22Rv1 (cell line): Measurements from ENCODE around the gene FOXP1.

Source experiments
- H3K27ac ChIP-seq: fragments of 450-650 bp; 2 replicates; pipeline ENCODE4 v1.5.1; 2017
- ZFX ChIP-seq: fragments of 450-650 bp; IDR thresholded peaks from 2 replicates; pipeline ENCODE4 v1.6.1; 2017; ENCODE audit warnings: antibody characterized with exemption, borderline replicate concordance
- TF ChIP-seq, protein P1 (sequence below): fragments of 450-650 bp; IDR thresholded peaks from 2 replicates; pipeline ENCODE4 v1.5.1; 2017; ENCODE audit warnings: mild to moderate bottlenecking

FOXP1 gene

DNA sequence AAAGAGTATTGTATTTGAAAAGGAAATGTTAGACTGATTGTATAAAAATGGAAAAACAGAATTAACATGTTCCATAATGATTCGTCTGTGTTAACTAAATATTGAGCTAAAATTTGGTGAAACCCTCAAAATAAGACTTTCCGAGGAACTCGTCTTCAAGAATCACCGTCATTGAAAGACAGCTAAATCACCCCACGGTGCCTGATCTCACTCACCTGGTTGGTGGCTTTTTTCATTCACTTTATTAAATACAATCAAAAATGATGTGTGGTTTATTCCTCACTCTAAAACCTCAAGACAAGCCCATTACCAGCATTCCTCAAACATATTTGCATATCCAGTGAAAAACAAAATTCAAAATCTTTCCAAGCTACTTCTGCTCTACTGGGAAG is 153.9 kb downstream of the FOXP1 start:
- no peak overlapping the region for H3K27ac ChIP-seq
- TF ChIP-seq, protein P1, sequence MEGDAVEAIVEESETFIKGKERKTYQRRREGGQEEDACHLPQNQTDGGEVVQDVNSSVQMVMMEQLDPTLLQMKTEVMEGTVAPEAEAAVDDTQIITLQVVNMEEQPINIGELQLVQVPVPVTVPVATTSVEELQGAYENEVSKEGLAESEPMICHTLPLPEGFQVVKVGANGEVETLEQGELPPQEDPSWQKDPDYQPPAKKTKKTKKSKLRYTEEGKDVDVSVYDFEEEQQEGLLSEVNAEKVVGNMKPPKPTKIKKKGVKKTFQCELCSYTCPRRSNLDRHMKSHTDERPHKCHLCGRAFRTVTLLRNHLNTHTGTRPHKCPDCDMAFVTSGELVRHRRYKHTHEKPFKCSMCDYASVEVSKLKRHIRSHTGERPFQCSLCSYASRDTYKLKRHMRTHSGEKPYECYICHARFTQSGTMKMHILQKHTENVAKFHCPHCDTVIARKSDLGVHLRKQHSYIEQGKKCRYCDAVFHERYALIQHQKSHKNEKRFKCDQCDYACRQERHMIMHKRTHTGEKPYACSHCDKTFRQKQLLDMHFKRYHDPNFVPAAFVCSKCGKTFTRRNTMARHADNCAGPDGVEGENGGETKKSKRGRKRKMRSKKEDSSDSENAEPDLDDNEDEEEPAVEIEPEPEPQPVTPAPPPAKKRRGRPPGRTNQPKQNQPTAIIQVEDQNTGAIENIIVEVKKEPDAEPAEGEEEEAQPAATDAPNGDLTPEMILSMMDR: no peak
- no peak for TF ChIP-seq ZFX

DNA sequence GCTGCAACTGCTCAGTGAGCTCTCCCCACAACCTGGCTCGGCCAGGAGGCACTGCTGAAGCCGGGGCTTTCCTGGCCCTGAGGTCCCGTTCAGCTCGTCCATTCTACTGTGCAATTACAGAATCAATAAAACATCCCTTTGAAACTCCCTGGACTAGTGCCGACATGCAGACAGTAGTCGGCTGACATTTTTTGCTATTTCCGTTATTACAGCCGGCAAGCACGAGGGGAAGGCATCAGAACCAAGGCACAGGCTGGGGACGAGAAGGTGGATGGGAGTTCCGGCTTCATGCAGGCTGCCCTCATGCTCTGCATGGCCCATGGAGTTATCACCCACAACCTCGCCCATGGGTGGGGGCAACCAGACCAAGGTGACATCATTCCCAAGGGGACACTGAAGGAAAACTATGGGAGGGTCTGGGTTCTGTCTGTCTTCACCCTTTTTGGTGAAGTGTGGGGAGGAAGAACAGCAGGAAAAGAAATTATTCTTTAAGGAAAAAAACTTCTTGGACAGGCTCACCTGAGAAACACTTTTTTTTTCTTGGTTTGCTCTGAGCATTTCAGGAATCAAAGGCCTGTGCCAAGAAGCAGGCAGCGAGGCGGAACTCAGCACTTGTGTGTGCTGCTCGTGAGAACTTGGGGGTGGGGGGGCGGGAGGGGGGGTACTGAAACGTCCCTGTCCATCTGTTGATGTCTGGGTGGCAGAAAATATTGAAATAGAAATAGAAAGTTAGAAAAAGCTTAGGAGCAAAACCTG is 154.5 kb downstream of the FOXP1 start:
- no peak overlapping the region for H3K27ac ChIP-seq

DNA sequence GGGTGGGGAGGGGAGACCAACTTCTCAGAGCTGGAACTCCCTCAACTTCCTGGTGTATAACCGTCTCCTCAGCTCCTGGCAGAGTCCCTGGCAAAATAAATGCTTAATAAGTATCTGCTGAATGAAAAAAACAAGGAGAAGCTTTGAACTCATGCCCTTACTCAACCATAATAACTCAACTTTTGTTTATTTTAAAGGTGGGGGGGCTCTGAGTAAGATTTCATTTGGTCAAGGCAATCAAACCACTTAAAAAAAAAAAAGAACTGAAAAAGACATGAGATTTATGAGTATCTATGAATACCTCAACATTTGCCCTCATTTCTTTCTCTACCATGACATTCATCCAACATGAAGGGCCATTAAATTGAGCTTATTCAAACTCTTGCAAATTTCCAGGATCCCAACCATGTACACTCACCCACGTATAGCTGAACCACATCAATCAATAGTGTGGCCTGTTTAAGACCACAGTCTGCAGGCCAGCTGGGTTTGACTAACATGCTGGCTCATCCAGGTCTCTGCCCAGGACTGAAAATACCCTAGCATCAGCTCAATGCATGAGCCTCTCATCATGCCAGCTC is 157.9 kb downstream of the FOXP1 start:
- no peak for TF ChIP-seq ZFX
- TF ChIP-seq, protein P1: no peak
- no peak overlapping the region for H3K27ac ChIP-seq

More for the DNA sequence above, 154.5 kb downstream of the FOXP1 start:
- TF ChIP-seq, protein P1: no peak
- no peak for TF ChIP-seq ZFX

DNA sequence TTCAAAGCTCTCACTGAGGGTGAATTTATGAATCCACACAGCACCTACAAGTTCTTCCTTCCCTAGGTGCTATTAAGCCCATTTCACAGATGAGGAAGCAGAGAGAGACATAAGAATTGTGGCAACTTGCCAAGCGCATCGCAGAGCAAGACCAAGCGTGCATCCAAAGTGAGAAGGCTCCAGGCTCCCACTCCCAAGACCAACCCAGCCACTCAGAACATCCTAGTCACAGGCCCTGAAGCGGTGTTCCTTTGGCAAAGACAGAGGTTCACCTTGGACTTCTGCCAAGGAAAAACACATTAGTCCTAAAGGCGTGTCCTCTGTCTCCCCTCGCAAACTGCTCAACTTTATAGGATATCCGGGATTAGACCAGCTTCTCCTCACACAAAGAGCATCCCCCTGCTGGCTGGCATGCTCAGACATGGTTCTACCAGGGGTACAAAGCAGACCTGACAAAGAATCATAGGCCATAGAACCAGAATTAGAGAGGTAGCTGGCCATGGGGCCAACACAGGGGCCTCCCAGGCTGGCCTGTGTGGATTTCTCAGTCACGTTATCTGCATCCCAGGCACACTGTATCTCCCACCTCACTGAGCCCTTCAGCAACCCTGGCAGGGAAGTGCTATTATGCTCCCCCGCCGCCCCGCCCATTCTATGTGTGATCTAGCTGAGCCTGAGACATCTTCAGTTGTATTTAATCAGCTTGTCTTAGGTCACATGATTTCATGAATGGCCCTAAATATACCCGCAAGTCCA is 160.2 kb downstream of the FOXP1 start:
- TF ChIP-seq ZFX: no peak
- TF ChIP-seq, protein P1: no peak
- H3K27ac ChIP-seq: 0 out of 2 replicates have a peak overlapping the region, but pooled peaks have one; percentile 20

DNA sequence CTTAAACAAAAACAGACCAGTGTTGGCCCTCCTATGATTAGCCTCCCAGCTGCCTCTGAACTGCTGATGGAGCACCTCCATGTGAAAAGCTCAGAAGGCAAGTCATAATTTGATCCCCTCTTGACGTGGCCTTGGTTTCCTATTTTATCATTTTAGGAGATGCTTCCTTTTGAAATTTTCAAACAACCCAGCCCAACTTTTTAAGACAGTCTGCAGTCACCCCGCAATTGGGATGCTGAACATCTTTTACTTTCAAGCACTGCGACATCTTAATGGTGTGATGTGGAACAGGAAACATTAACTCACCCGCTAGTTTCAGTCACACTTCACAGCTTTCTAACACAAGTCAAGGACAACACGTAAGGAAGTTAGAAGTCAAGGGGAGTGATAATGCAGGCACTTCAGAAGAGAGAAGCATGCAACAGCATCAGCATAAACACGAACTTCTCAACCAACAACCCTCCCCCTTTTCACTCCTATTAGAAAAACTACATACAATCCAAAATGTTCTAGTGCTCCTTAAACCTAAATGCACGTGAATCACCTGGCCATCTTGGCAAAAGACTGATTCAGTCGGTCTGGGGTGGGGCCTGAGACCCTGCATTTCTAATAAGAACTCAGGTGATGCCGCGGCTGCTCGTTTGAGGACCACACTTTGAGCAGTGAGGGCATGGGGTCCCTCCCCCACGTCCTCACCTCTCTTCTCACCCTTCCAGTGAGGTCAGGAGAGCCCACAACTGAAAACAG is 161.5 kb downstream of the FOXP1 start:
- no peak overlapping the region for H3K27ac ChIP-seq
- TF ChIP-seq, protein P1: no peak
- TF ChIP-seq ZFX: no peak

DNA sequence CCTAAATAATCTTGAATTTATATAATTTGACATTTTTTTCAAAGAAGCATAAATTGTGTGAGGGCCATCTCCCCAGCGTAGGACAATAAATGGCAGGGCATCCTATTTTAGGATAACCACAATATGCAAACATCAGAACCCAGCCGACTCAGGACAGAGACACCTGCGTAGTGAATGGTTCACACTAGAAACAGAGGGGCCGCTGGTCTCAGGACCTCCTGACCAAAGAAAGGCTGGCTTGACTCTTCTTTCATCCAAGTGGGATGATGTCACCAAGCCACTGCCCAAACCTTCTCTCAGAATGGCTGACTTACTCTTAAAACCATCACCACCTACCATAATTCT is 162.1 kb downstream of the FOXP1 start:
- no peak for TF ChIP-seq ZFX
- TF ChIP-seq, protein P1: no peak
- H3K27ac ChIP-seq: no peak overlapping the region
